ENCODE measurements around the gene STBD1.
"Not testable (repeated sequence)": the region's sequence is repeated elsewhere in the genome, so short reads cannot be mapped to it uniquely, and the experiment has no call there.

Gene STBD1

GRCh38 chr4:76339364-76339763 lies 32.8 kb downstream of the STBD1 start:
- H3K27ac ChIP-seq (ENCODE audit: low read length), result no peak overlapping the region
- peaks cover 0 to 3% of the 10 kb centered on the region in 2 donors for H3K4me1 ChIP-seq (ENCODE audit: control insufficient read depth in 1 of 2, insufficient read depth in 2 of 2, low read length in 2 of 2)
- no peaks in the 10 kb centered on the region for H3K9me3 ChIP-seq (ENCODE audit: control insufficient read depth in 1 of 2, low read length in 2 of 2)
- H3K27me3 ChIP-seq (ENCODE audit: low read depth, low read length), result no peaks in the 10 kb centered on the region
- no peaks in the 10 kb centered on the region for H3K36me3 ChIP-seq (ENCODE audit: control insufficient read depth in 1 of 2, insufficient read depth in 2 of 2, low read length in 2 of 2)
- H3K4me3 ChIP-seq (ENCODE audit: low read depth in 1 of 2, low read length in 2 of 2), result no peak overlapping the region

GRCh38 chr4:76341063-76341462 lies 34.5 kb downstream of the STBD1 start:
- Histone ChIP-seq H3K27me3 (ENCODE audit: low read depth, low read length) (no peaks in the 10 kb centered on the region), H3K9me3 (ENCODE audit: control insufficient read depth in 1 of 2, low read length in 2 of 2) (no peaks in the 10 kb centered on the region), H3K36me3 (ENCODE audit: control insufficient read depth in 1 of 2, insufficient read depth in 2 of 2, low read length in 2 of 2) (no peaks in the 10 kb centered on the region), H3K4me3 (ENCODE audit: low read depth in 1 of 2, low read length in 2 of 2) (no peak overlapping the region), H3K4me1 (ENCODE audit: control insufficient read depth in 1 of 2, insufficient read depth in 2 of 2, low read length in 2 of 2) (peaks cover 0 to 3% of the 10 kb centered on the region in 2 donors), H3K27ac (ENCODE audit: low read length) (no peak overlapping the region)

GRCh38 chr4:76342191-76342590 lies 35.7 kb downstream of the STBD1 start:
- H3K4me1 ChIP-seq (ENCODE audit: control insufficient read depth in 1 of 2, insufficient read depth in 2 of 2, low read length in 2 of 2), result peaks cover 0 to 3% of the 10 kb centered on the region in 2 donors
- no peaks in the 10 kb centered on the region for H3K27me3 ChIP-seq (ENCODE audit: low read depth, low read length)
- no peak overlapping the region for H3K4me3 ChIP-seq (ENCODE audit: low read depth in 1 of 2, low read length in 2 of 2)
- H3K36me3 ChIP-seq (ENCODE audit: control insufficient read depth in 1 of 2, insufficient read depth in 2 of 2, low read length in 2 of 2), result no peaks in the 10 kb centered on the region
- H3K9me3 ChIP-seq (ENCODE audit: control insufficient read depth in 1 of 2, low read length in 2 of 2), result no peaks in the 10 kb centered on the region
- H3K27ac ChIP-seq (ENCODE audit: low read length), result no peak overlapping the region

GRCh38 chr4:76342803-76343202 lies 36.3 kb downstream of the STBD1 start:
- H3K9me3 ChIP-seq (ENCODE audit: control insufficient read depth in 1 of 2, low read length in 2 of 2), result no peaks in the 10 kb centered on the region
- H3K4me3 ChIP-seq (ENCODE audit: low read depth in 1 of 2, low read length in 2 of 2), result no peak overlapping the region
- no peak overlapping the region for H3K27ac ChIP-seq (ENCODE audit: low read length)
- no peaks in the 10 kb centered on the region for H3K27me3 ChIP-seq (ENCODE audit: low read depth, low read length)
- H3K4me1 ChIP-seq (ENCODE audit: control insufficient read depth in 1 of 2, insufficient read depth in 2 of 2, low read length in 2 of 2), result peaks cover 0 to 3% of the 10 kb centered on the region in 2 donors
- H3K36me3 ChIP-seq (ENCODE audit: control insufficient read depth in 1 of 2, insufficient read depth in 2 of 2, low read length in 2 of 2), result no peaks in the 10 kb centered on the region

GRCh38 chr4:76354517-76355473 lies 48.3 kb downstream of the STBD1 start:
- Histone ChIP-seq H3K36me3 (ENCODE audit: control insufficient read depth in 1 of 2, insufficient read depth in 2 of 2, low read length in 2 of 2) (no peaks in the 10 kb centered on the region), H3K27ac (ENCODE audit: low read length) (no peak overlapping the region), H3K27me3 (ENCODE audit: low read depth, low read length) (no peaks in the 10 kb centered on the region), H3K4me1 (ENCODE audit: control insufficient read depth in 1 of 2, insufficient read depth in 2 of 2, low read length in 2 of 2) (no peaks in the 10 kb centered on the region), H3K9me3 (ENCODE audit: control insufficient read depth in 1 of 2, low read length in 2 of 2) (peaks cover 0 to 4% of the 10 kb centered on the region in 2 donors), H3K4me3 (ENCODE audit: low read depth in 1 of 2, low read length in 2 of 2) (no peak overlapping the region)

GRCh38 chr4:76357981-76358380 lies 51.4 kb downstream of the STBD1 start:
- no peak overlapping the region for H3K27ac ChIP-seq (ENCODE audit: low read length)
- no peaks in the 10 kb centered on the region for H3K4me1 ChIP-seq (ENCODE audit: control insufficient read depth in 1 of 2, insufficient read depth in 2 of 2, low read length in 2 of 2)
- H3K9me3 ChIP-seq (ENCODE audit: control insufficient read depth in 1 of 2, low read length in 2 of 2), result peaks cover 0 to 4% of the 10 kb centered on the region in 2 donors
- no peak overlapping the region for H3K4me3 ChIP-seq (ENCODE audit: low read depth in 1 of 2, low read length in 2 of 2)
- no peaks in the 10 kb centered on the region for H3K27me3 ChIP-seq (ENCODE audit: low read depth, low read length)
- H3K36me3 ChIP-seq (ENCODE audit: control insufficient read depth in 1 of 2, insufficient read depth in 2 of 2, low read length in 2 of 2), result no peaks in the 10 kb centered on the region

- H3K9me3 ChIP-seq (ENCODE audit: control insufficient read depth in 1 of 2, low read length in 2 of 2); H3K27me3 ChIP-seq (ENCODE audit: low read depth, low read length); H3K27ac ChIP-seq (ENCODE audit: low read length): not testable (repeated sequence)
Measured at GRCh38 chr4:76359881-76360466, 53.4 kb downstream of the STBD1 start.

More at GRCh38 chr4:76359881-76360466, 53.4 kb downstream of the STBD1 start:
- H3K4me3 ChIP-seq (ENCODE audit: low read depth in 1 of 2, low read length in 2 of 2); H3K4me1 ChIP-seq (ENCODE audit: control insufficient read depth in 1 of 2, insufficient read depth in 2 of 2, low read length in 2 of 2); H3K36me3 ChIP-seq (ENCODE audit: control insufficient read depth in 1 of 2, insufficient read depth in 2 of 2, low read length in 2 of 2): not testable (repeated sequence)
